ENCODE data around the gene MIEF1. TPM values are rescaled to one million over a fixed set of nuclear protein-coding genes. Genes with fewer than 3 reads are reported as not detected.

Gene MIEF1
- polyA plus RNA-seq, 1 of the 3 experiments (the other 2 are of a cell fraction) = 7.5 TPM

GRCh38 chr22:39520226-39521105 lies 18.4 kb downstream of the MIEF1 start, which contains the start of gene ATF4:
TSS of gene ATF4 (plus strand) at chr22:39520562. CDS start at chr22:39521446, 884 bp downstream.
- Histone ChIP-seq H3K9me2 (no peaks in the 10 kb centered on the region), H3K4me2 (peak within 1 kb of the TSS; percentile 86), H3K27ac (ENCODE audit: low read depth in 2 of 2, low read length in 1 of 2) (peak within 1 kb of the TSS; percentile 92 to 93), H3K4me3 (ENCODE audit: low read depth in 2 of 2, low read length in 1 of 2) (peak within 1 kb of the TSS; percentile 70 to 76), H3F3A (replicated peaks; ENCODE audit: insufficient read depth) (peaks cover 34% of the 10 kb centered on the region), H3K4me1 (ENCODE audit: control insufficient read depth in 1 of 2, insufficient read depth in 2 of 2, low read depth in 1 of 2, low read length in 1 of 2) (peaks cover 8 to 21% of the 10 kb centered on the region in 2 experiments; a peak in 2 of 4 replicates), H3K79me2 (ENCODE audit: insufficient read depth) (peaks cover 46% of the 10 kb centered on the region), H4K20me1 (ENCODE audit: insufficient read depth) (peaks cover 46% of the 10 kb centered on the region), H3K9ac (peak within 1 kb of the TSS; percentile 99), H3K9me3 (no peaks in the 10 kb centered on the region), H3K27me3 (ENCODE audit: insufficient read depth) (no peaks in the 10 kb centered on the region), H2AFZ (ENCODE audit: low read depth) (peak within 1 kb of the TSS; percentile 29; the same call in 1 of the 2 replicates), H3K36me3 (replicated peaks in 1 of 2; ENCODE audit: control insufficient read depth in 1 of 2, insufficient read depth in 2 of 2, low read length in 1 of 2) (peaks cover 16 to 32% of the 10 kb centered on the region in 2 experiments)
- ChIA-PET POLR2A (interaction anchor here (0.5 to 1.7 kb wide), 10 partner anchors 8 to 202 kb away, joined by 3 to 14 read pairs (median 3); partner anchors contain the start of gene MIEF1), CTCF (interaction anchor here (0.7 to 1.9 kb wide), 3 partner anchors 8 to 121 kb away, joined by 3 to 7 read pairs (median 3); partner anchors contain the start of gene TAB1)
- DNase-seq = peak; percentile 75
- 2% methylated on average over 10 of the region's 86 CpGs for WGBS (ENCODE audit: low lambda C conversion rate)
- TF ChIP-seq GABPA (IDR thresholded peaks at IDR 0.05; ENCODE audit: low read depth) (peak; percentile 79), YY1 (IDR thresholded peaks at IDR 0.05; ENCODE audit: low read depth) (peak; percentile 87), ZBTB33 (IDR thresholded peaks at IDR 0.05; ENCODE audit: borderline replicate concordance, low read depth) (peak; percentile 30; the same call in 1 of the 2 replicates), NRF1 (IDR thresholded peaks at IDR 0.05; ENCODE audit: low read depth, low read length) (no peak), FOXM1 (IDR thresholded peaks at IDR 0.05; ENCODE audit: low read depth) (no peak), RFX5 (IDR thresholded peaks at IDR 0.05; ENCODE audit: low read length) (no peak), POLR2AphosphoS5 (IDR thresholded peaks at IDR 0.05; ENCODE audit: low read depth, low read length) (peak; percentile 94), RAD21 (IDR thresholded peaks at IDR 0.05; ENCODE audit: low read length) (no peak), ELF1 (IDR thresholded peaks at IDR 0.05) (peak; percentile 59), MAX (IDR thresholded peaks at IDR 0.05; ENCODE audit: low read depth) (peak; percentile 58; the same call in 1 of the 2 replicates), TAF1 (IDR thresholded peaks at IDR 0.05; ENCODE audit: borderline replicate concordance, low read depth, low read length) (peak; percentile 88; the same call in 1 of the 2 replicates)
- TF ChIP-seq, protein P1, sequence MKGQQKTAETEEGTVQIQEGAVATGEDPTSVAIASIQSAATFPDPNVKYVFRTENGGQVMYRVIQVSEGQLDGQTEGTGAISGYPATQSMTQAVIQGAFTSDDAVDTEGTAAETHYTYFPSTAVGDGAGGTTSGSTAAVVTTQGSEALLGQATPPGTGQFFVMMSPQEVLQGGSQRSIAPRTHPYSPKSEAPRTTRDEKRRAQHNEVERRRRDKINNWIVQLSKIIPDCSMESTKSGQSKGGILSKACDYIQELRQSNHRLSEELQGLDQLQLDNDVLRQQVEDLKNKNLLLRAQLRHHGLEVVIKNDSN (IDR thresholded peaks at IDR 0.05; ENCODE audit: borderline replicate concordance, low read depth) = peak; percentile 98
- TF ChIP-seq, protein P2, sequence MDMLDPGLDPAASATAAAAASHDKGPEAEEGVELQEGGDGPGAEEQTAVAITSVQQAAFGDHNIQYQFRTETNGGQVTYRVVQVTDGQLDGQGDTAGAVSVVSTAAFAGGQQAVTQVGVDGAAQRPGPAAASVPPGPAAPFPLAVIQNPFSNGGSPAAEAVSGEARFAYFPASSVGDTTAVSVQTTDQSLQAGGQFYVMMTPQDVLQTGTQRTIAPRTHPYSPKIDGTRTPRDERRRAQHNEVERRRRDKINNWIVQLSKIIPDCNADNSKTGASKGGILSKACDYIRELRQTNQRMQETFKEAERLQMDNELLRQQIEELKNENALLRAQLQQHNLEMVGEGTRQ (IDR thresholded peaks at IDR 0.05; ENCODE audit: borderline replicate concordance, low read depth, low read length) = peak; percentile 47; the same call in 1 of the 2 replicates
- TF ChIP-seq, protein P3, sequence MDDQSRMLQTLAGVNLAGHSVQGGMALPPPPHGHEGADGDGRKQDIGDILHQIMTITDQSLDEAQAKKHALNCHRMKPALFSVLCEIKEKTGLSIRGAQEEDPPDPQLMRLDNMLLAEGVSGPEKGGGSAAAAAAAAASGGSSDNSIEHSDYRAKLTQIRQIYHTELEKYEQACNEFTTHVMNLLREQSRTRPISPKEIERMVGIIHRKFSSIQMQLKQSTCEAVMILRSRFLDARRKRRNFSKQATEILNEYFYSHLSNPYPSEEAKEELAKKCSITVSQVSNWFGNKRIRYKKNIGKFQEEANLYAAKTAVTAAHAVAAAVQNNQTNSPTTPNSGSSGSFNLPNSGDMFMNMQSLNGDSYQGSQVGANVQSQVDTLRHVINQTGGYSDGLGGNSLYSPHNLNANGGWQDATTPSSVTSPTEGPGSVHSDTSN (IDR thresholded peaks at IDR 0.05) = peak; percentile 43
